Cardiac septum (tissue), 1 donor: ENCODE results near the gene HAPSTR1. TPM values are rescaled to one million over a fixed set of nuclear protein-coding genes. Genes with fewer than 3 reads are reported as not detected.
"Not testable (repeated sequence)": the region's sequence is repeated elsewhere in the genome, so short reads cannot be mapped to it uniquely, and the experiment has no call there.

Experiments
- DNase-seq: peaks from one replicate; pipeline ENCODE4 v3.0.0-alpha.2; 2020; ENCODE audit warnings: low spot score
- intact Hi-C: fragments of 100-400 bp; cut with DNase I; formaldehyde crosslinking; loops from one replicate; pipeline ENCODE4 v1.14.0; 2022
- total RNA-seq: library from RNA; stranded (reverse); fragmentation: NEBNext Ultra II Directional; extraction: Animal tissue kit (Norgen Biotek cat#: 25700); gene quantifications from one replicate; pipeline ENCODE4 v1.2.1, GENCODE V29; 2021
- donor health status: DM: no; HTN: no; CAD: no.

Gene HAPSTR1
- total RNA-seq, 1 donor from 2014 or later, result 59.6 TPM

GRCh38 chr16:9065077-9065476, 26.4 kb upstream of the HAPSTR1 start:
- intact Hi-C loops, result no loop called here
- no peak for DNase-seq

GRCh38 chr16:9068886-9069285, 22.6 kb upstream of the HAPSTR1 start:
- intact Hi-C loops, result no loop called here
- DNase-seq, result no peak

- intact Hi-C loops, result no loop called here
- no peak for DNase-seq
Observed at GRCh38 chr16:9070254-9070653, 21.2 kb upstream of the HAPSTR1 start.

GRCh38 chr16:9071377-9071776, 20.1 kb upstream of the HAPSTR1 start:
- DNase-seq, result no peak
- intact Hi-C loops, result no loop called here

GRCh38 chr16:9072806-9073341, 18.6 kb upstream of the HAPSTR1 start:
- intact Hi-C loops, result no loop called here
- no peak for DNase-seq

GRCh38 chr16:9075299-9076071, 16.0 kb upstream of the HAPSTR1 start:
- no peak for DNase-seq
- intact Hi-C loops, result no loop called here

- no peak for DNase-seq
- intact Hi-C loops, result no loop called here
Observed at GRCh38 chr16:9077091-9077809, 14.2 kb upstream of the HAPSTR1 start.

GRCh38 chr16:9078467-9079429, 12.7 kb upstream of the HAPSTR1 start:
- intact Hi-C loops, DNase-seq: not testable (repeated sequence)

- no peak for DNase-seq
- intact Hi-C loops, result no loop called here
Observed at GRCh38 chr16:9079430-9079812, 12.0 kb upstream of the HAPSTR1 start.

GRCh38 chr16:9081158-9081557, 10.3 kb upstream of the HAPSTR1 start:
- intact Hi-C loops, result no loop called here
- no peak for DNase-seq

- intact Hi-C loops, result no loop called here
- DNase-seq, result no peak
Observed at GRCh38 chr16:9081843-9082242, 9.6 kb upstream of the HAPSTR1 start.

GRCh38 chr16:9082422-9082821, 9.0 kb upstream of the HAPSTR1 start:
- DNase-seq, result no peak
- intact Hi-C loops, result no loop called here

- intact Hi-C loops, result loop anchor here (5.0 kb wide), 1 partner anchor 40 kb away; no protein-coding TSS in a partner anchor
- DNase-seq, result not testable (repeated sequence)
Observed at GRCh38 chr16:9087733-9088132, 3.7 kb upstream of the HAPSTR1 start.

GRCh38 chr16:9088848-9089247, 2.6 kb upstream of the HAPSTR1 start:
- DNase-seq, result no peak
- intact Hi-C loops, result loop anchor here (5.0 kb wide), 1 partner anchor 42 kb away; no protein-coding TSS in a partner anchor

GRCh38 chr16:9089660-9090059, 1.8 kb upstream of the HAPSTR1 start:
- intact Hi-C loops, result loop anchor here (2.0 to 5.0 kb wide), 3 partner anchors 42 to 467 kb away; partner anchors contain the start of genes METTL22 and USP7
- no peak for DNase-seq

- intact Hi-C loops, result loop anchor here (2.0 to 5.0 kb wide), 2 partner anchors 128 to 468 kb away; partner anchors contain the start of genes METTL22 and USP7
- peak; percentile 79 for DNase-seq
Observed at GRCh38 chr16:9090101-9090959, 1.1 kb upstream of the HAPSTR1 start.

- intact Hi-C loops, result loop anchor here (2.0 to 5.0 kb wide), 2 partner anchors 129 to 470 kb away; partner anchors contain the start of genes METTL22 and USP7
Observed at GRCh38 chr16:9091867-9092281, 430 bp downstream of the HAPSTR1 start.

GRCh38 chr16:9092282-9092977, 986 bp downstream of the HAPSTR1 start:
- intact Hi-C loops, result loop anchor here (5.0 kb wide), 1 partner anchor 470 kb away; the partner anchor contains the start of gene METTL22
- DNase-seq, result peak; percentile 78

More at GRCh38 chr16:9091867-9092281, 430 bp downstream of the HAPSTR1 start:
- DNase-seq, result peak; percentile 81
